IMR-90 (cell line): Measurements from ENCODE around the gene ITGB2. TPM values are rescaled to one million over a fixed set of nuclear protein-coding genes. Genes with fewer than 3 reads are reported as not detected.

Source experiments
- BHLHE40 ChIP-seq: fragments of 150-350 bp; IDR thresholded peaks from 2 replicates; pipeline ENCODE4 v1.6.1; 2016; ENCODE audit warnings: mild to moderate bottlenecking, low read depth, low read length
- CEBPB ChIP-seq: IDR thresholded peaks from 2 replicates; pipeline ENCODE4 v1.6.1; 2012; ENCODE audit warnings: low read depth, low read length, improper control_type of control experiment
- NFE2L2 ChIP-seq: fragments of 150-350 bp; IDR thresholded peaks from 2 replicates; pipeline ENCODE4 v1.6.1; 2016; ENCODE audit warnings: low read depth, mild to moderate bottlenecking, low read length
- RAD21 ChIP-seq: IDR thresholded peaks from 2 replicates; pipeline ENCODE4 v1.6.1; 2012; ENCODE audit warnings: low read length, improper control_type of control experiment
- polyA plus RNA-seq, 3 experiments: library from polyadenylated mRNA; depleted of rRNA; stranded (reverse); fragments of >200 nt; gene quantifications; 2 replicates each; pipeline ENCODE4 v1.2.3, GENCODE V29; 2012; ENCODE audit warnings: low replicate concordance in 1 of 3
- total RNA-seq: library from RNA; depleted of rRNA; stranded (reverse); fragments of >200 nt; gene quantifications from 2 replicates; pipeline ENCODE4 v1.2.3, GENCODE V29; 2012

Gene ITGB2
- total and polyA plus RNA-seq, 2 of the 4 experiments (the other 2 are of a cell fraction): 0.14 TPM; not detected in 1

DNA sequence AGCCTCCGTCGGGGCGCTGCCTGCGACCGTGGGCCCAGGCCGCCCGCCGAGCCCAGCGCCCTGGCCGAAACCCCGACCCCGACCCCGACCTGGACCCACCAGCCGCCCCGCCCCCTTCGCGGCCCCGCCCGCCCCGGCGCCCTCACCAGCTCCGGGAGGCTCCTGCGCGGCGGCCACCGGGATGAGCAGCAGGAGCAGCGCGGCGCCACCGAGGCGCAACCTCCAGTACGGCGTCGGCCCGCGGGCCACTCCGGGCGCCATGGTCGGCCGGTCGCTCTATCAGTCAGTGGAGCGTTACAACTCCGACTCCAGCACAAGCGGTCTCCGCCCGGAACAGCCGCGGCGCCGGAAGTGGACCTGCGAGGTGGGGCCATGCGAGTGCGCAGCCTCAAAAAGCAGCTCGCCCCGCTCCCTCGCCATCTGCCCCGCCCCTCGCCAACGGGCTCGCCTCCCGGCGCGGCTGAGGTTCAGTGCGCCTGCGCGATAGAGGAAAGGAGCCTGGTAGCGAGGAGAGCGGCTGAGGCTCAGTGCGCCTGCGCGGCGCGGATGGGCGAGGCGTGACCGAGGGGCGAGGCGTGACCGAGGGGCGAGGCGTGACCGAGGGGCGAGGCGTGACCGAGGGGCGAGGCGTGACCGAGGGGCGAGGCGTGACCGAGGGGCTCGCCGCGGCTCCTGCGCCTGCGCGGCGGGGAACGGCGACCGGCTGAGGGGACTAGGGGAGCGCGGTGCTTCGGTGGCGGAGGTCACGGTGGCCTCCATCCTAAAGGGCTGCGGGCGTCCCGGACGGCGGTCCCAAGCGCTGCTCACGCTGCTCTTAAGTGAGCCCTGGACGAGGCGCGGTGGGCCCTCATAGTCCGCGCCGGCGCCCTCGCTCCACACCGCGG, 47.1 kb downstream of the ITGB2 start, which contains the start of gene PTTG1IP (continued):
- TF ChIP-seq CEBPB (no peak), RAD21 (no peak), NFE2L2 (no peak), BHLHE40 (peak; percentile 81)
